ENCODE results near the gene CRIM1.

CRIM1 gene

DNA sequence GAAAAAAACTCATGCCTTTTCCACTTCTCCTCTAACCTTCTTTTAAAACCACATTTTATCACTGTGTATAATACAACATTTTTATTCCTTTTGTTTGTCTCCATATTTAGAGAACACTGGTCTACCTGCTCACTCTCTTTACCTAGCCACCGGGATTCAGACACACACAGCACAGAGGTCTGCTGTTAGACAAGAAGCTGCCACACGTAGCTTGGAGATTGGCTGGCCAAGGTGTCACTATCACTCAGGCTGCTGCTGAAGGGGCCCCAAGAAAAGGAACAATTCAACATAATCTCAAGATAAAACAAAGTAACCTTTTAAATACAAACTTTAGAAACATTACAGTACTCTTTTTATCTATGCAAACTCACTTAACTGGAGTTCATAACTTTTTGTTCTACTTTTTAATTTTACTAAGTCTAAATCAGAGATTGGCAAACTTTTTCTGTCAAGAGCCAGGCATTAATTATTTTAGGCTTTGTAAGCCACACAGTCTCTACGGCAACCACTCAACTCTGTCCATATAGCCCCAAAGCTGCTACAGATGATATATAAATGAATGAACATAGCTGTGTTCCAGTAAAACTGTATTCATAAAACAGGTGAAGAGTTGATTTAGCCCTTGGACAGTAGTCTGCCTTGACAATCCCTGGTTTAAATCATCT is 216.6 kb downstream of the CRIM1 start:
- no peak overlapping the region for H3K27ac ChIP-seq
- TF ChIP-seq, protein P1, sequence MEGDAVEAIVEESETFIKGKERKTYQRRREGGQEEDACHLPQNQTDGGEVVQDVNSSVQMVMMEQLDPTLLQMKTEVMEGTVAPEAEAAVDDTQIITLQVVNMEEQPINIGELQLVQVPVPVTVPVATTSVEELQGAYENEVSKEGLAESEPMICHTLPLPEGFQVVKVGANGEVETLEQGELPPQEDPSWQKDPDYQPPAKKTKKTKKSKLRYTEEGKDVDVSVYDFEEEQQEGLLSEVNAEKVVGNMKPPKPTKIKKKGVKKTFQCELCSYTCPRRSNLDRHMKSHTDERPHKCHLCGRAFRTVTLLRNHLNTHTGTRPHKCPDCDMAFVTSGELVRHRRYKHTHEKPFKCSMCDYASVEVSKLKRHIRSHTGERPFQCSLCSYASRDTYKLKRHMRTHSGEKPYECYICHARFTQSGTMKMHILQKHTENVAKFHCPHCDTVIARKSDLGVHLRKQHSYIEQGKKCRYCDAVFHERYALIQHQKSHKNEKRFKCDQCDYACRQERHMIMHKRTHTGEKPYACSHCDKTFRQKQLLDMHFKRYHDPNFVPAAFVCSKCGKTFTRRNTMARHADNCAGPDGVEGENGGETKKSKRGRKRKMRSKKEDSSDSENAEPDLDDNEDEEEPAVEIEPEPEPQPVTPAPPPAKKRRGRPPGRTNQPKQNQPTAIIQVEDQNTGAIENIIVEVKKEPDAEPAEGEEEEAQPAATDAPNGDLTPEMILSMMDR (conservative IDR thresholded peaks at IDR 0.05): no peak
- TF ChIP-seq ZFX (IDR thresholded peaks at IDR 0.05): no peak

DNA sequence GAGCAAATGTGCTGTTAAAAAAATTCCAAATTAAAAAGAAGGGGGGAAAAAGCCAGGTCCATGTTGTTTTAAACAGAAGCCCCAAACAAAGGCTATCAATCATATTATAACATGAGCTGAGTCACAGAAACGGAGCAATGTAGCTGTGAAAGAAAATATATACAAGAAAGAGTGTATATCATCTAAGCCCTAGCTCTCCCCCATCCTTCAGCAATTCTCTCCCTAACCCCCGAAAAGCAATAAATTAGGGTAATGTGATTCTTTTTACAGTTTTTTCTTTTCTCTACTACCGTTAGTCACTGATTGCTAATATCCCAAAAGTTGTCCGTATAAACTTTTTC is 217.1 kb downstream of the CRIM1 start:
- no peak overlapping the region for H3K27ac ChIP-seq
- TF ChIP-seq, protein P1 (conservative IDR thresholded peaks at IDR 0.05): no peak
- no peak for TF ChIP-seq ZFX (IDR thresholded peaks at IDR 0.05)

DNA sequence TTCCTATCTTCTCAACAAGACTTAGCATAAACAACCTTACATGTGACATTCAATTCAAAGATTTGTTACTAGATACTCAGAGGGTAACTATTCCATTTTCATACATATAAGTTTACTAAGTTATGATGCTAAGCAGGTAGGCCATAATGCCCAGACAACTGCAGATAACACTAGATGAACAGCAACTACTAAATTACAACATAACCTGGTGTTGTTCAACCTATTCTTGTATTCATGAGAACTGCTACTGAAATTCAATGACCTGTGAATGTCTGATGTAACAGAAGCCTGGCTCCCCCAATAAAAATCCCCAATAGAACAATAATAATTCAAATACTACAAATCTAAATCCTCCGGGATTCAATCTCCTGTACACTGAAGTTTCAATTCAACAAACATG is 217.6 kb downstream of the CRIM1 start:
- no peak overlapping the region for H3K27ac ChIP-seq

DNA sequence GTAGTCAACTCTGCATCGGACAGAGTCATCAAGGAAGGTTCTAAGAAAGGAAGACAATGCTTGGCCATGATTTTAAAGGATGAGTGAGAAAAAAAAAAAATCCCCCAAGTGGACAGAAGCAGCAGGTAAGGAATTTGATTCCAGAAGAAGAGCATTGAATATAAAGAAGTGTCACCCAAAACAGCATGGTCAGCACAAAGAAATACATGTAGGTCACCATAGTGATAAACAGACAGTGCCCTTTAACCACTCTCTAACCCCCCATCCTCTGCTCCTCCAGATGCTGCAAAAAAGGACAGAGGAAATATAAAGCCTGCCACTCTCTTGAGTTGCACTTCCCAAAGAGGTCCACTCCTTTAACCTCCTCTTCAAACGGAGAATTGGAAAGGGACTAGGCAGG is 219.0 kb downstream of the CRIM1 start:
- no peak overlapping the region for H3K27ac ChIP-seq
- TF ChIP-seq ZFX (IDR thresholded peaks at IDR 0.05): no peak
- TF ChIP-seq, protein P1 (conservative IDR thresholded peaks at IDR 0.05): no peak

More for the DNA sequence above, 217.6 kb downstream of the CRIM1 start:
- TF ChIP-seq, protein P1 (conservative IDR thresholded peaks at IDR 0.05): no peak
- no peak for TF ChIP-seq ZFX (IDR thresholded peaks at IDR 0.05)

DNA sequence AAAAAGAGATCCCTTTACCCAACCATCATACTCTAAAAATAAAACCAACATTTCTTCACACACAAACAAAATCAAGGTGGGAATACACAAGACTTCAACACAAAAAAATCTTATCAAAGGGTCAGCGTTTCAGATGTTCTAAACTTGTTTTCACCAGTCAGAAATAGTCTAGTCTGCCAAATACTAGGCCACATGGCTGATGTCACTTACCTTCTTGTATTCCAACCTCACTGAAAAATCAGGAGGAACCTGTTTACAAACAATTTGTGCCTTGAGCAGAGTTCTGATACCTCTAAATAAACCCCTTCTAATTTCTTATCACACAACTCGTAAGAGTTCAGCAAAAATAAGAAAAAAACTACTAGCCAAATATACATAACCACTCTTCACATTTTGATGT is 222.3 kb downstream of the CRIM1 start:
- no peak for TF ChIP-seq ZFX (IDR thresholded peaks at IDR 0.05)
- TF ChIP-seq, protein P1 (conservative IDR thresholded peaks at IDR 0.05): no peak
- H3K27ac ChIP-seq: no peak overlapping the region

DNA sequence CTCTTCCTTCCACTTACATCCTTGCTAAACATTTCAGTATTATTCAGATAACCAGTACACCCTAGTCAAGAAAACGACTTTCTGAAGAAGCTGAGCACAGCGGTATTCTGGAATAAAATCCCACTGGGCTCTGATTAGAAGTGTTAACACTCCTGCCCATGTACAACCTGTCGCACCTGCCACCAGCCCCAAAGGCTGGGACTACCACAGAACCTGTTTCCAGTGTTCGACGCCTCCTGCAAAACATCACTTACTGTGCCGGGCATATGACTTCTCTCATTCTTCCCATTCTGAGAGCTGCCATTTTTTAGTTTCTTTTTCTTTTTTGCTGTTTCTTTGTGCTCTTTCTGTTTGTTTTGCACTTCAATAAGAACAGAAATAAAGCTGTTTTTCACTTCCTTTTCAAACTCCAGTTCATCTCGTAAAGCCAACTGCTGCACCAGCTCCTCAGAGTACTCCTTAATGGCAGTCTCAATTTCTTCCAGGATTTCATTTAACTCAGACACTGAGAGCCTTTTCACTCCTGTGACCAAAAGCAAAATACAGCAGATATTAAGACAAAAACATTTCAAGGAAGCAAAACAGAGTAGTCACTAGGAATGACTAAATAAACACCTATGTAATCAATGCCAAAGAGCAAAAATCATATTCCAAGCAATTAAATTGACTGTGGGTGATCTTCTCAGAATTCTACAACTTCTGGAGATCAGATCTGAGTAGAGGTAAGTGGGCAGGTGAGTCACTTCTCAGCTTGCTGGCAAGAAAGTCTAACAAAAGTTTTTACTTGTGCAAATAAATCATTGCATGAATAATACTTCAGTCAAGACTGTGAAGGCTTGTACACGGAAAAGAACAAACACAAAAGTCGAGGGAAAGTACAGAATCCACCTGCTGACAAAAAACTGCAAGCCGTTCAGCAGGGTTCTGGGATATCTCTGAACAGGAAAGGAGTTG is 223.0 kb downstream of the CRIM1 start:
- TF ChIP-seq, protein P1 (conservative IDR thresholded peaks at IDR 0.05): no peak
- no peak for TF ChIP-seq ZFX (IDR thresholded peaks at IDR 0.05)
- no peak overlapping the region for H3K27ac ChIP-seq

DNA sequence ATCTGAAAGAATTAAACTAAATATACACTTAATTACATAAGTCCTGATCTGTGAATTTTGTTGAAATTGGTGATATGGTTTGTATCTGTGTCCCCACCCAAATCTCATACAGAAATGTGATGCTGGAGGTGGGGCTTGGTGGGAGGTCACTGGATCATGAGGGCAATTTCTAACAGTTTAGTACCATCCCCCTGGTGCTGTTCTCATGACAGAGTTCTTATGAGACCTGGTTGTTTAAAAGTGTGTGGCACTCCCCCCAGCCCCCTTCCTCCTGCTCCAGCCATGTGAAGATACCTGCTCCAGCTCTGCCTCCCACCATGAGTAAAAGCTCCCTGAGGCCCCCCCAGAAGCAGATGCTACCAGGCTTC is 223.7 kb downstream of the CRIM1 start:
- TF ChIP-seq, protein P1 (conservative IDR thresholded peaks at IDR 0.05): no peak
- no peak for TF ChIP-seq ZFX (IDR thresholded peaks at IDR 0.05)
- no peak overlapping the region for H3K27ac ChIP-seq

All from C4-2B (cell line).